Skin epidermis (tissue), 12 donors: Measurements from ENCODE around the gene GDF10.

Source experiments
- H3K27ac ChIP-seq, 21 experiments: fragments of 200-600 bp; sonication (generic) in 11 of 21; one replicate each; pipeline ENCODE4 v1.5.0; 2020; ENCODE audit warnings: mild to moderate bottlenecking in 3 of 21, inconsistent platforms in 2 of 21, moderate library complexity in 2 of 21
- H3K4me3 ChIP-seq, 7 experiments: fragments of 200-600 bp; sonication (generic) in 2 of 7; one replicate each; pipeline ENCODE4 v1.5.0; 2020; ENCODE audit warnings: inconsistent platforms in 2 of 7, mild to moderate bottlenecking in 2 of 7, moderate library complexity in 1 of 7

The GDF10 gene

DNA sequence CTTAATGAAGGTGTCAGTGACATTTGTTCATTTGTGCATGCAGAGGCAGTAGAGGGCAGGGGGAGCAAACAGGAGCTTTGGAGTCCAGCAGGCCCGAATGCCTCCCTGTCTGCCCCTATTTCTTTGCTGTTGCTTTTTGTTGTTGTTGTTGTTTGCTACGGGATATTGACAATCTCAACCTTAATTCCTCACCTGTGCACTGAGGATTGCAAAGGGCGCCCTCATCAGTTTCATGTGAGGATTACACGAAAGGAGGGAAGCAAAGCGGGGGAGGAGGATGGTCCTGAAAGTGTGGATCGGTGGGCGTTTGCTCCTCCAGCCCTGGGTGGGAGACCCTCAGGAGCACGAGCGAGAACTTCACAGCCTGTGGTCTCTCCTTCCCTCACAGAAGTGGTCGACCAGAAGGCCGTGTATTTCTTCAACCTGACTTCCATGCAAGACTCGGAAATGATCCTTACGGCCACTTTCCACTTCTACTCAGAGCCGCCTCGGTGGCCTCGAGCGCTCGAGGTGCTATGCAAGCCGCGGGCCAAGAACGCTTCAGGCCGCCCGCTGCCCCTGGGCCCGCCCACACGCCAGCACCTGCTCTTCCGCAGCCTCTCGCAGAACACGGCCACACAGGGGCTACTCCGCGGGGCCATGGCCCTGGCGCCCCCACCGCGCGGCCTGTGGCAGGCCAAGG, 9.6 kb downstream of the GDF10 start:
- H3K27ac ChIP-seq: no peak overlapping the region

DNA sequence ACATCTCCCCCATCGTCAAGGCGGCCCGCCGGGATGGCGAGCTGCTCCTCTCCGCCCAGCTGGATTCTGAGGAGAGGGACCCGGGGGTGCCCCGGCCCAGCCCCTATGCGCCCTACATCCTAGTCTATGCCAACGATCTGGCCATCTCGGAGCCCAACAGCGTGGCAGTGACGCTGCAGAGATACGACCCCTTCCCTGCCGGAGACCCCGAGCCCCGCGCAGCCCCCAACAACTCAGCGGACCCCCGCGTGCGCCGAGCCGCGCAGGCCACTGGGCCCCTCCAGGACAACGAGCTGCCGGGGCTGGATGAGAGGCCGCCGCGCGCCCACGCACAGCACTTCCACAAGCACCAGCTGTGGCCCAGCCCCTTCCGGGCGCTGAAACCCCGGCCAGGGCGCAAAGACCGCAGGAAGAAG, 10.1 kb downstream of the GDF10 start:
- H3K4me3 ChIP-seq: no peak overlapping the region
- H3K27ac ChIP-seq: no peak overlapping the region

More for the DNA sequence above, 9.6 kb downstream of the GDF10 start:
- no peak overlapping the region for H3K4me3 ChIP-seq

DNA sequence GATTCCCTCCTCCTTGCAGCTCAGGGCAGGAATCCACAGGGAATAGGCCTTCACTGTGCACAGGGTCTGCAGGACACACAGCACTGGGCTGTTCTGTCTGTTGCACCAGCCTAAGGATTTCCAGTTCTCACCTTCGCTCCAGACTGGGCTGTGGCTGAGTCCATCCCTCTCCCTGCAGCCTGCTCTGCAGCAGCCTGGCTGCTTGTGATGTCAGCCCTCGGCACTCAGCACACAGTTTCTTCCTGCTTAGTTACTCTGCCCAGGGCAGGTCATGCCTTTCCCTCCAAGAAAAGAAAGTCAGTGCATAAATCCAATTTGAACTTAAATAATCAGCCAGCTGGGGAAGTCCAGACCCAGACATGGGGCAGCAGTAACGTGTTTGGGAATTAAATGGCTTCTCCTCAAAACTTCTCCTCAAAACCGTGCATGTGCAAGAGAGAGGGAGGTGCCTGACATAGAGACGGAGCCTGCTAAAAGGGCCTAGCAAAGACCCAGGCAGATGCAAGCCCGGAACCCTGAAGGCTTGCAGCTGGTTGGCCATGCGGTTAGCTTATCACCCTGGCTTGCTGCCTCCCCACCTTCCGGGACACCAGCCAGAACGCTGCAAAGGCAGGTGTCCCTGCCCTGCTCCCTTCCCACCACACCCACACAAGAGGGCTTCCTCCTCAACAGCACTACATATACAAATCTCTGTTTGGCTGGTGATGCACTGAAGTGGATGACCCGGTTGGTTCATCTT, 11.4 kb downstream of the GDF10 start:
- Histone ChIP-seq H3K27ac (peak overlapping the region in 2 of 21 experiments; percentile 39 to 77), H3K4me3 (no peak overlapping the region)

DNA sequence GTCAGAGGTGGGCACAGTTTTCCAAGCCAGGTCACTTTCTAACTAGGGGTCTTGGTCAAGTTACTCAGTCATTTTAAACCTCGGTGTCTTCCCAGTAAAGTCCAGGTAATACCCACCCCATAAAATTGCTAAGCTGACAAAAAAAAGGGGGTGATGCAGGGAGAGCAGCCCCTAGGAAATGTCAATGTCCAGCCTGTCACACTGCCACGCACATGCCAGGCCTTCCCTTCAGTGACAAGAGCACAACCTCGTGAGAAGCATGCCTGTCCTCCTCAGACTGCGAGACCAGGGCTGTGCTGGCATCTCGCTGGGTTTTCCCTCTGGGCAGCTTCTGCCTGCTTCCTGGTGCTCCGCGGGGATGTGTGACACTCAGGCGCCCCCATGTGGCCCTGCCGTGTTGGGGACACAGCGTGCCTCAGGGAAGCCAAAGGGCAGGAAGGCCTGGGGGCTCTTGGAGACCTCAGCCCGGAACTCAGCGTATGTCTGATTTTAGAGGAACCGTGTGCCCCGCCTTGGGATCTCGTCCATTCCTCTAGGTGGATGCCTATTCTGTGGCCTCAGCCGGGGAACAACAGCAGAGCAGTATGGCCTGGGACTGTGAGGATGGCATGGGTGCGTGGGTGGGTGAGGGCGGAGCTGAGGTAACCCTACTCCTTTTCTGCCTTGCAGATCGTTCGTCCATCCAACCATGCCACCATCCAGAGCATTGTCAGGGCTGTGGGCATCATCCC, 12.1 kb downstream of the GDF10 start:
- Histone ChIP-seq H3K27ac (peak overlapping the region in 1 of 21 experiments; percentile 70), H3K4me3 (no peak overlapping the region)

DNA sequence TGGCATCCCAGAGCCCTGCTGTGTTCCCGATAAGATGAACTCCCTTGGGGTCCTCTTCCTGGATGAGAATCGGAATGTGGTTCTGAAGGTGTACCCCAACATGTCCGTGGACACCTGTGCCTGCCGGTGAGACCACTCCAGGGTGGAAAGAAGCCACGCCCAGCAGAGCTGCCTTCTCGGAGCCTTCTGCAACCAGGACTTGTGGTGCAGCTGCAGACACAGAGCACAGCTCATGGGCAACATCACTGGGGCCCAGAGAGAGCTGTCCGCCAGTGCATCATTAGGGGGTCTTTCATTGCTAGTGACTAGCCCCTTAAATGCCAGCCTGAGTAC, 12.6 kb downstream of the GDF10 start:
- Histone ChIP-seq H3K4me3 (no peak overlapping the region), H3K27ac (no peak overlapping the region)

DNA sequence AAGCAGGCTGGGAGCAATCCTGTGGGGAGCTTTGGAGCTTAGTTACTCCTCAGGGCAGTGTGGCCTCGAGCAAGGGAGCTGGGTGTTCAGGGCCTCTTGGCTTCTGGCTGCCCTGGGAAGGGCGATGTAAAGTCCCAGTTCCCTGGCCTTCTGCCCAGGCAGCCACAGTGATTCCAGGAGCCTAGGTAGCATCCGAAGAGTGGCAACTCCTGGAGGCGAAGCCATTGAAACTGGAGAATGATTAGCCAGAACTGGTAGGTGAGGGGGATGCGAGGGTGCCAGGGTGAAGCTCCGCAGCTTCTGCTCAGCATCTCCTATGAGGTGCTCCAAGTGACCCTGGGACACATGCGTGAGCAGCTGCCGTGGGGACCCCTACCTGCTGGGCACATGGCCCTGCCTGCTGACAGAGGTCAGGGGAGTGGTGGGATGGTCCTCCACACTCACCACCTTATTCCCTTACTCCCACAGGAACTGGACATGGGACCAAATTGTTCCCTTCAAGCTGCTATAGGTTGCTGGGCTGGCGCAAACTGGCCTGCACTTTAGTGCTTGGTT, 14.5 kb downstream of the GDF10 start:
- H3K27ac ChIP-seq: no peak overlapping the region
- no peak overlapping the region for H3K4me3 ChIP-seq

DNA sequence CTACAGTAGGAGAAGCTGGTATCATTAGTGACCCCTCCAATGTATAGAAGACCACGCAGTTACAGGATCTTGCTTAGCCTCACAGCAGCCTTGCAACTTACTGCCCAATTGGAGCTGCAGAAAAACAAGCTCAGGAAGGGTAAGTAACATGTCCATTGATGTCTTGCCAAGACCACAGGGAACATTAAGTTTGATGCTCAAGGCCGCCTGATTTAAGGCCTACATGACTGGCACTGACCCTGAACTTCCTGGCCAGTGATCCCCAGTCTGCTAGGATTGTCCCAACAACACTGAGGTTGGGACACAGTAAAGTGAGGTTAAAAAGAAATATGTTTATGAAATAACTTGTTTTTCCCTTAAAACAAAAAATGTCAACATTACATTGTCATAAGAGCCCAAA, 15.4 kb downstream of the GDF10 start:
- no peak overlapping the region for H3K27ac ChIP-seq
- no peak overlapping the region for H3K4me3 ChIP-seq

DNA sequence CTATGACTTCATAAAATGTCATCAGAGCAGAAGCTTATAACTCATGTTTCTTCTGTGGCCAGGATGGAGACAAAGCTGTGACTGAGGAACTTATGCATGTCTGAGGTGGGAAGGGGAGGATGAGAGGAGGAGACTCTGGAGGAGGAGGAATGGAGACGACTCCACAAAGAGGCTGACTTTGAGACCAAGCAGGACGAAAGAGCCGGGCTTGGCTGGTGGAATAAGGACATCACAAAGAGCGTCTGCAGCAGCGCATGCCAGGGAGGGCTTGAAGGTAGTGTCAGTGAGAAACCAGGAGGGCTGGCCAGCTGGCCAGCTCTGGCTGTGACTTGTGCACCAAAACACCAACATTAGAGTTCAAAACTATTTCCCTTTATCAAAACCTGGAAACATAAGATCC, 16.1 kb downstream of the GDF10 start:
- H3K4me3 ChIP-seq: no peak overlapping the region
- H3K27ac ChIP-seq: no peak overlapping the region

DNA sequence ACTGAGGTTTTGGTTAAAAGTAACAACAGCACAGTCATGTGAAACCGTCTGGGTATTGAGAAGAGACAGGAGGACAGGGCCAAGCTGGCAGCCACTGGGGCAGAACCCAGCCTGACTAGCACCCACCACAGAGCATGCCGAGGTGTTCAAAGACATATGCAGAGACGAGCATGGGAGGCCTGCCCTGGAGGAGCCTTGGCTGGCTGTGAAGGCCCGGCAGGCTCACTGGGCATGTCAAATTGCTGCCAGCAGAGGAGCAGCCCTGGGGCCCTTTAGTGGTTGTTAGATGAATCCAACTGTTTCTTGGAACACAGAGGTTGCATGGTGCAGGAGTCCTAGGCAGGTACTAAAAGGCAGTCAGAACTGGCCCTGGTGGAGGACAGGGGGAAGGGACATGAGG, 17.3 kb downstream of the GDF10 start:
- no peak overlapping the region for H3K27ac ChIP-seq
- H3K4me3 ChIP-seq: no peak overlapping the region

DNA sequence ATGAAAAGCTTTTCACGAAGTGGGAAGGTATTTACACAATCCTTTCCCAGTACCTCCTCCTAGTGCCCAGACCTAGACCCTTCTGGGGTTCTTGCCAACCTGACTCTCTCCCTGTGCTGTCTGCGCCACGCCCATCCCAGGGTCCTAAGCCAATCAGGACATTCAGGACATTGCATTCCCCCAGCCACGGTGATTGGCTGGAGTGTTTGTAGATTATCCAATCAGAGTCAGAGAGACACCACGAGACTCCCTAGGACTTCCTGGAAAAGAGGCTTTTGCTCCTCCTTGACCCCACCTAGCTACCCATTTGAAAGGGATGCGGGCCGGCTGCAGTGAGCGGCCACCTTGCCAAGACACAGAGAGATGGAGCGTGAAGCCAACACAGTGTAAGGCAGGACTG, 18.7 kb downstream of the GDF10 start:
- H3K27ac ChIP-seq: no peak overlapping the region
- no peak overlapping the region for H3K4me3 ChIP-seq

DNA sequence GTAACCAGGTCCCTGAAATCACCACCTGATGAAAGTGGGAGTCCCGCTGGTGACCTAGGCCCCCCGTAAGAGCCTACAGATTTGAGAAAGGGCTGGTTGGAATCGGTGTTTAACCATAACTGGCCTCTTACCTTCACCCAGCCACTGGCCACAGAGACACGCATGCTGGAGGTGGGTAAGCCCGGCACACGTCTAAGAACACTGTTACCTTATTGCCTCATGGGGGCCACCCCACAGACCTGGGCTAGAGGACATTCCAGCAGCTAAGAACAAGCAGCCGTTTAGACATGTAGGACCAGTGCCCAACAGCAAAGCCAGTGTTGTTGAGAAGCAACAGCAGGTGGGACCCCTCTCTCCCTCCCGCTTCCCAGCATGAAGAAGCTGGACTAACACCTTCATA, 19.8 kb downstream of the GDF10 start:
- H3K27ac ChIP-seq: no peak overlapping the region
- H3K4me3 ChIP-seq: no peak overlapping the region

DNA sequence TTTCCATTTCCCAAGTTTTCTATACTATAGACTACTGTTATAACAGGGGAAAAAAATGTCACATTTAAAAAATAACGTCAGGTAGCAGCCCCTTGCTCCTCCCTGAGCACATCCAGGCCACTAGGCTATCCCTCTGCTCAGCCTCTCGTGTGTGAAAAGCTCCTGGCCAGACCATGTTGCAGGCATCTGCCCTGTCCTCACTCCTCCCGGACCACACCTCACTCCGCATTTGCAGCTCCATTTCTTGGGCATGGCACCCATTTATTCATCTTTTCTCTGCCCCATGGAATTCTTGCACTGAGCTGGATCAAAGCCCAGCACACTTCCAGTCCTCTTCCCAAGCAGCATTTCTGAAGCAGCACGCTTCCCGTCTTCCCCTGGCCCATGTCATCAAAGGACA, 20.8 kb downstream of the GDF10 start:
- Histone ChIP-seq H3K27ac (no peak overlapping the region), H3K4me3 (no peak overlapping the region)

DNA sequence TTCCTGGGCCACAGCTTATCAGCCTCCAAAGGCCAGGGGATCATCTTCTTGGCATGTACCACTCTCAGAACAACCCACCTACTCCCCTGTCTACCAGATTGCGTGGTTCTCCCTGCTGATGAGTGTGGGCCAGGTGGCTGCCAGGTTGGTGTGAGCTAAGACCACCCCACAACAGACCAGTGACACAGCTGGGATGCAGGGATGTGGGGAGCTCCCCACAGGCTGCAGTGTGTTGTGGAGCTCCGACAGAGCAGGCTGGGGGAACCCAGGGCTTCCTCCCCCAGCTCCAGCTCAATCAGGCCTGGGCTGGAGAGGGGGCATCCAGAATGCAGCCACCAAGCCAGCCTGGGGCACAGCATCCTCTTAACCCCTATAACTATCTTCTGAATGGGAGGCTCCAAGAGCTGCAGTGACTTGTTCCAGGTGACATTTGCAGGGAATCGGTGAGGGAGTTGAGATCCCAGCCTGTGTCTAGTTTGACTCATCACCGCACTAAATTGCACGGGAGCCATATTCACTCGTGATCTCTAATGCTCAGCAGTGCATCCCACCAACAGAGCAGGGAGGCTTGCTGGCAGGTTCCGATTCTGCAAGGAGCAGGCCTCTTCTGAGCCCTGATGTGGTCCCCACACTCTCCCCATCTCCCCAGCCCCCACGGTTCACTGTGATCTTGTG, 21.7 kb downstream of the GDF10 start:
- Histone ChIP-seq H3K27ac (no peak overlapping the region), H3K4me3 (no peak overlapping the region)

DNA sequence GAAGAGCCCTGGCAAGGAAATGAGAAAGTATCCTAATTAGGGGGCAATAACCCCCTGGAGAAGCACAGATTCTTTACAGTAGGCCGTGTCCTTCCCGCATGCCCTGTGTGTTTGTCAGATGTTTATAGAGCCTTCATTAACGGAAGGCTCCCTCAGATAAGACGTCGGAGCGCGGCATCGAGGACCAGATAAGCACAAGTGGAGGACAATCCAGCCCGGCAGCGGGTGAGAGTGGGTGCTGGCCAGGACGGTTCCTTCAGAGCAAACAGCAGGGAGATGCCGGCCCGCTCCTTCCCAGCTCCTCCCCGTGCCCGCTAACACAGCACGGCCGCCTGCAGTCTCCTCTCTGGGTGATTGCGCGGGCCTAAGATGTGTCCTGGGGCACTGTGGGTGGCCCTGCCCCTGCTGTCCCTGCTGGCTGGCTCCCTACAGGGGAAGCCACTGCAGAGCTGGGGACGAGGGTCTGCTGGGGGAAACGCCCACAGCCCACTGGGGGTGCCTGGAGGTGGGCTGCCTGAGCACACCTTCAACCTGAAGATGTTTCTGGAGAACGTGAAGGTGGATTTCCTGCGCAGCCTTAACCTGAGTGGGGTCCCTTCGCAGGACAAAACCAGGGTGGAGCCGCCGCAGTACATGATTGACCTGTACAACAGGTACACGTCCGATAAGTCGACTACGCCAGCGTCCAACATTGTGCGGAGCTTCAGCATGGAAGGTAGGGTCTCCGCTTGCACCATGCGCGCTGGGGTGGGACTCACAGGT, 22.5 kb downstream of the GDF10 start, which contains the start of gene GDF2:
Gene GDF2 (plus strand): TSS at position 155 of the 762 bp plus-strand sequence. CDS start 215 bp downstream, at position 370.
- Histone ChIP-seq H3K27ac (no peak within 1 kb of the TSS), H3K4me3 (no peak within 1 kb of the TSS)

DNA sequence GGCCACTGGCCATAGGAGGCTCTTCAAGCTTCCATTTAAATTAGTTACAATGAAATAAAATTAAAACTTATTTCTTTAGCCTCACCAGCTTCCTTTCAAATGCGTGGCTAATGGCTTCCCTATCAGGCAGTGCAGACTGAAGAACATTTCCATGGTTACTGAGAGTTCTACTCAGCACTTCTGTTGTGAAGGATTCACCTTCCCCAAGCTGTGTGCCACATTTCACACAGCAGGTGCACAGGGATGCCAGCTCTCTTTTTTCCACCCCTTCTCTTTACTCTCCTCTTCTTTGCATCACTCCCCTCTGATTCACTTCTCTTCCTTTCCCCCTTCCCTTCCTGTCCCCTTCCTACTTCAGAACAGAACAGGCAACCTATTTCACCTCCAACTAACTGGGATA, 23.1 kb downstream of the GDF10 start:
- Histone ChIP-seq H3K4me3 (no peak overlapping the region), H3K27ac (no peak overlapping the region)

DNA sequence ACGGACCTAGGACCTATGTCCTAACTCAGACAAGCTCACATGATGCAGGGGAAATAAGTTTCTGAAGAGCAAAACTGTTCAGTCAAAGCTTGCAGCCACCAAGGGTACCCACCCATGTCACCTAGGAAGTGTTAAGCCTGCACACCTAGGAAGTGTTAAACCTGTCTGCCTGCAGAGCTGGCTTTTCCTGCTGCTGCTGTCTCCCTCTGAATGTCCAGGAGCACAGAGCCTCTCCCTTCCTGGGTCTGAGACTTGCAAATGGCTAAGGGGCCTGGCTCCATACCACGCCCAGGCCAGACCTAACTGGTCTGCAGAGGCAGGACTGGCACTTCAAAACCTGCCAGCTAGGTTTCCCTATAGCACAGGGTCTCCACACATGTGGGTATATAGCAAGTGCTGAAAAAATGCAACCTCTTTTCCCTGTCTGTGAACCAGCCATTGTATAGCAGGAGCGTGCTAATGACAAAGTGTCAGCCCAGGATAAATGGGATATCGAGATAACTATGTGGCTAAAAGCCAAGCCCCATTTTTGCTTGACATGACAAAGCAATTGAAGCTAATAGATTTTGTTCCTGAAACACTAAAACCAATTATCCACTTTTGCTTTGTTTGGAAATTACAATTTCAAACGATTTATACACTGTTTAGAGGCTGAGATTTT, 23.8 kb downstream of the GDF10 start:
- Histone ChIP-seq H3K27ac (no peak overlapping the region), H3K4me3 (no peak overlapping the region)

DNA sequence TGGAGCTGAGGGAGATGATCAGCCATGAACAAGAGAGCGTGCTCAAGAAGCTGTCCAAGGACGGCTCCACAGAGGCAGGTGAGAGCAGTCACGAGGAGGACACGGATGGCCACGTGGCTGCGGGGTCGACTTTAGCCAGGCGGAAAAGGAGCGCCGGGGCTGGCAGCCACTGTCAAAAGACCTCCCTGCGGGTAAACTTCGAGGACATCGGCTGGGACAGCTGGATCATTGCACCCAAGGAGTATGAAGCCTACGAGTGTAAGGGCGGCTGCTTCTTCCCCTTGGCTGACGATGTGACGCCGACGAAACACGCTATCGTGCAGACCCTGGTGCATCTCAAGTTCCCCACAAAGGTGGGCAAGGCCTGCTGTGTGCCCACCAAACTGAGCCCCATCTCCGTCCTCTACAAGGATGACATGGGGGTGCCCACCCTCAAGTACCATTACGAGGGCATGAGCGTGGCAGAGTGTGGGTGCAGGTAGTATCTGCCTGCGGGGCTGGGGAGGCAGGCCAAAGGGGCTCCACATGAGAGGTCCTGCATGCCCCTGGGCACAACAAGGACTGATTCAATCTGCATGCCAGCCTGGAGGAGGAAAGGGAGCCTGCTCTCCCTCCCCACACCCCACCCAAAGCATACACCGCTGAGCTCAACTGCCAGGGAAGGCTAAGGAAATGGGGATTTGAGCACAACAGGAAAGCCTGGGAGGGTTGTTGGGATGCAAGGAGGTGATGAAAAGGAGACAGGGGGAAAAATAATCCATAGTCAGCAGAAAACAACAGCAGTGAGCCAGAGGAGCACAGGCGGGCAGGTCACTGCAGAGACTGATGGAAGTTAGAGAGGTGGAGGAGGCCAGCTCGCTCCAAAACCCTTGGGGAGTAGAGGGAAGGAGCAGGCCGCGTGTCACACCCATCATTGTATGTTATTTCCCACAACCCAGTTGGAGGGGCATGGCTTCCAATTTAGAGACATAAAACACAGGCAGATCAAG, 25.6 kb downstream of the GDF10 start:
- H3K27ac ChIP-seq: no peak overlapping the region
- H3K4me3 ChIP-seq: no peak overlapping the region
